Medulla oblongata (tissue), 1 donor: ENCODE results near the gene TTC38.

Experiments used
- DNase-seq: peaks from one replicate; pipeline ENCODE4 v3.0.0-alpha.2; 2015; ENCODE audit errors: extremely low spot score

TTC38 gene

GRCh38 chr22:46278656-46279645 is 11.1 kb downstream of the TTC38 start:
- DNase-seq = no peak

DNA sequence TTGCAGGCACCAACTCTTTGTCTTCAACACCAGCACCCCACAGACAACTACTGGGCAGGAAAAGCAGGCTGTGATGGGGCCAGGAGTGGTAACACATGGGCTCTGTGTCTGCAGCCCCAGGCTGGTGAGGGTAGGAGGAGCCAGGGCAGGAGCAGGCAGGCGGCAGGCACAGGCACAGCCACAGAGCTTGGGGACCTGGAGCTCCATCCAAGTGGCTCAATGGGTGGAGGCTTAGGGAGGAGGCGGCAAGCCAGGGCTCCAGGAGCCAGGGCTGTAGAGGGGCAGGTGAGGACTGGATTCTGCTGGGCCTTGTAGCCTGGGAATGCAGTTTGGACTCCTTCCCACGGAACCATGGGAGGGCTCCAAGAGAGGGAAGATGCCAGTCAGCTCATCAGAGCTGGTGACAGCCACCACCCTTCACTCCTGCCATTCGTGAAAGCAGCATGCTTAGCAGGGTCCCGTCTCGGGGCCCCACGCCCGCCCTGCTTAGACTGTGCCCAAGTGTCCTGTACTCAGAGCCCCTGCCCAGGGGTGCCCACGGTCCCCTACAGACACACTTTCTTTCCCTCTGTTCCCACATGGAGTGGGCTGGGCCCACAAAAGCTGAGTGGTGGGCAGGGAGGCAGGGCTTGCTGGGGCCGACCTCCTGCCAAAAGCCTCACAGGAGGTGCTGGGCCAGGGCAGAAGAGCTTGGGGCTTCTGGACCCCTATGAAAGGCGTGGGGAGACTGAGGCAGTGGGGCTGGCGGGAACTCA is 12.4 kb downstream of the TTC38 start:
- DNase-seq = no peak

DNA sequence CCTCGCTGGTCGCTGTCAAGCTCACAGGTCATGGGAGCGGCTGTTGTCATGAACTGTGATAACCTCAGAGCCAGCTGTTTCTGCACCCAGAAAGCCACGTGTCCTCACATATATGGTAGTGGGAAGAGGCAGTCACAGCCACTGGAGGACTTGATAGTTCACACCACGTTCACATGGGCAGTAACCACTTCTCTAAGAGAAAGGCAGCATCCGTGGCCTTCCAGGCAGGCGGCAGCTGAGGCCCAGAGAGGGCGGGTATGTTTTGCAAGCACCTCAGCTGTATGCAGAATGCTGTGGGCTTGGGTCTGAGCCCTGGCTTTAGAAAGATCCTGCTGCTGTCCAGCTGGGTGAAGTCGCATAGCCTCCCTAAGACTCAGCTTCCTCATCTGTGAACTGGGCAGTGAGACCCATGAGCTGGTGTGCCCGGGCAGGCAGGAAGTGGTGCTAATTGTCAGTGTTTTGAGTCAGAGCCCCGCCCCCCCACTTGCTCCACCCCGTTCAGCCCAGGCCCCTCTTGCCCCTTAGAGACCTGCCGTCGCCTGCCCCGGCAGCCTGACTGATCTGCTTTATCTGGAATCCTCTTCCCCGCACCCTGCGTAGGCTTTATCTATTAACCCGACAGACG is 13.3 kb downstream of the TTC38 start:
- DNase-seq = peak; percentile 85

GRCh38 chr22:46281866-46282678 is 14.3 kb downstream of the TTC38 start:
- DNase-seq = no peak

GRCh38 chr22:46286006-46286405 is 18.2 kb downstream of the TTC38 start:
- DNase-seq = no peak

DNA sequence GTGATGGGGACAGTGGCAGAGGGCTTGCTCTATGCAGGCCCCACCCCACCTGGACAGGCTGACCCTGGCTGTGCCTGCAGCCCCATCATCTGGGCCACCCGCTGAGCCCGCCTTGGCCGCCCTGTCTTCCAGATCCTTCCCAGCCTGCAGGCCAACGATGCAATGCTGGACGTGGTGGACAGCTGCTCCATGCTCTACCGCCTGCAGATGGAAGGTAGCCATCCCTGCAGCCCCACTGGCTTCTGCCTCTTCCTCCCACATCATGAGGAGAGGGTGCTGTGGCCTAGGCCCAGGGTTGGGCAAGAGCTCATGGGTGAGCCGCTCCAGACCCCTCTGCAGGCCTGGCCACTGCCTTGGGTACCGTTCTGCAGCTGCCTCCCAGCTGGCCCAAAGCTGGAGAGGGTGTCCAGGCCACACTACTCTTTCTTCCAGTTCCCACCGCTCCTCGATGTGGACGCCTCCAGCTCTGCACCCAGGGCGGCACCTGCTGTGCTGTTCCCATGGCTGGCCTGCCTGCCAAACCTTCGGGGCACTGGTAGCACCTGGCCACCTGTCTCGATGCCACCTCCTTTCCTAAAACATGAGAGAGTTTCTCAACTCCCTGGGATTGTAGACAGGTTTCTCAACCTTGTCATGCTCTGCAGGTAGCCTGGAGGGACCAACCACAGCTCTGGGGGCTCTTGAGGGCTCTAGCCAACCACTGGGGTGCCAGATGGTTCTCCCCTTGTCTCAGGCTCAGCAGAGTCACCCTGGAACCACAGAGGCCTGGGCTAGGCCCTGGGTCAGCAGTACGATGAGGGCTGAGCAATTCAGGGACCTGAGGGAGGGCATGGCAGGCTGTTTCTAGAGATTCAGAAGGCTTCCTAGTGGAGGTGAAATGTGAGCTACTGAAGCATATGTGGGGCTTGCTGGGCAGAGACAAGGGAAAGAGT is 19.4 kb downstream of the TTC38 start:
- DNase-seq = no peak

GRCh38 chr22:46287873-46288751 is 20.3 kb downstream of the TTC38 start:
- DNase-seq = no peak

- DNase-seq = no peak
Measured at GRCh38 chr22:46288846-46289243, 21.0 kb downstream of the TTC38 start.

- DNase-seq = no peak
Measured at GRCh38 chr22:46289244-46289891, 21.6 kb downstream of the TTC38 start.

DNA sequence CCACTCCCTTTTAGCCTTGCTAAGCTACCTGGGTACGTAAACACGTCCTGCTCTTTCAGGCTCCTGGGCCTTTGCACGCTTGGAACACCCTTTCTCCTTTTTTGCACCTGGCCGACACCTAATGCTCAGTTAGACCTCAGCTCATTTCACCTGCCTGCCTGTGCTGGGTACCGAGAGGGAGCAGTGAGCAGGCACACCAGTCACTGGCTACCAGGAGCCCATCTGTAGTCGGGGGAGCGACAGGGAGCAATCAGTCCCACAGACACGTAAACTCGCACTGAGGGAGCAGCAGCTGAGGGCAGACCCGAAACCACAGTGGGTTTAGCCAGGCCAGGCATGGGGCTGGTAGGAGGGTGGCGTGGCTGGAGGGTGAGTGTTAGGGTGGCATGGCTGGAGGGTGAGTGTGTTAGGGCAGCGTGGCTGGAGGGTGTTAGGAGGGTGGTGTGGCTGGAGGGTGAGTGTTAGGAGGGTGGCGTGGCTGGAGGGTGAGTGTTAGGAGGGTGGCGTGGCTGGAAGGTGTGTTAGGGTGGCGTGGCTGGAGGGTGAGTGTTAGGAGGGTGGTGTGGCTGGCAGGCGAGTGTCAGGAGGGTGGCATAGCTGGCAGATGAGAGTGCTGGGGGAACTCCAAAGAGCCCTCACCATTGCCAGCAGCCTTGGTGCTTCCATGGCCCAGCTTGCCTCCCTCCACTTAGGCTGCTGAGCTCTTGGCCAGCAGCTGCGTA is 22.5 kb downstream of the TTC38 start:
- no peak for DNase-seq

GRCh38 chr22:46290843-46291785 is 23.3 kb downstream of the TTC38 start:
- DNase-seq = no peak

- no peak for DNase-seq
Measured at GRCh38 chr22:46292173-46292572, 24.4 kb downstream of the TTC38 start.

- no peak for DNase-seq
Measured at GRCh38 chr22:46292732-46293131, 24.9 kb downstream of the TTC38 start.

- DNase-seq = peak; percentile 62
Measured at GRCh38 chr22:46293577-46294260, 25.9 kb downstream of the TTC38 start.

DNA sequence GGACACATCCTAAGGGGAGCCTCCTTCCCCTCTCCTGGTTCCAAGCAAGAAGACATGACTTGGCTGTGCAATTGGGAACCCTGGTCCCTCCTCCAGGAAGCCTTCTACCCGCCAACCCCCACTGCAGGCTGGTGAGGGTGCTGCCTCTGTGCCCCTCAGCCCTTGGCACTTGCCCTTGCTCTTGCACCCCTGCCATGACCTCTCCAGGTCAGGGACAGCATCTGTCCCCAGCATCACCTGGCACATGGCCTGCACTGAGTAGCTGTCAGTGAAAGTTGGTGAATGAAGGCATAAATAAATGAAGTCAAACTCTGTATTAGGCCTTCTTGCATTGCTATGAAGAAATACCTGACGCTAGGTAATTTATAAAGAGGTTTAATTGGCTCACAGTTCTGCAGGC is 27.0 kb downstream of the TTC38 start:
- no peak for DNase-seq

- DNase-seq = no peak
Measured at GRCh38 chr22:46295277-46295971, 27.6 kb downstream of the TTC38 start.
